HG03175 (cell line): Measurements from ENCODE around the gene KCNJ4.

ENCODE experiments used
- ATAC-seq: cut with Tn5 transposase; IDR thresholded peaks from one replicate; pipeline ENCODE4 v1.9.1; 2021; ENCODE audit warnings: mild to moderate bottlenecking, moderate library complexity; ENCODE audit not compliant: unreplicated experiment

Gene KCNJ4

DNA sequence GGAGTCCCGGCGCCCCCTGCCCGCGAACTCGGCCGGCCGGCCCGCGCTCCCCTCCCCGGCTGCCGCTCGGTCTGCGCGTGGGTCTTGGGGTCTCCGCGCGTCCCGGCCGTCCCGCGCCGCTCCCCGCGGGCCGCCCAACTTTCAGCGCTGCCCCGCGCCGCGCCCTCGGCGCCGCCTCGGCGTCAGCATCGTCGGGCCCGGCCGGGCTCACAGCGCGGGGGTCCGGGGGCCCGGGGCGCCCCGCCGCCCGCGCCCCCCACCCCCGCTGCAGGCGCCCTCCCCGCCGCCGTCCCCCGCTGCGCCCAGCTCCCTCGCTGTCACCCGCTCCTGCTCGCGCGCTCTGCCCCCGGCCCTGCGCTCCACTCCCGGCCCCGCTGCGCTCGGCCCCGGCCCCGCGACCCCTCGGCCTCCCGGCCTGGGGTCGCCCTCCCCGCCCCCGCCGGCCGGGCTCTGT is at the start of gene KCNJ4:
Gene KCNJ4, minus strand, starts transcription at position 124 of the 454 bp plus-strand sequence. CDS start 27,067 bp downstream, outside the sequence.
- ATAC-seq, result no peak

DNA sequence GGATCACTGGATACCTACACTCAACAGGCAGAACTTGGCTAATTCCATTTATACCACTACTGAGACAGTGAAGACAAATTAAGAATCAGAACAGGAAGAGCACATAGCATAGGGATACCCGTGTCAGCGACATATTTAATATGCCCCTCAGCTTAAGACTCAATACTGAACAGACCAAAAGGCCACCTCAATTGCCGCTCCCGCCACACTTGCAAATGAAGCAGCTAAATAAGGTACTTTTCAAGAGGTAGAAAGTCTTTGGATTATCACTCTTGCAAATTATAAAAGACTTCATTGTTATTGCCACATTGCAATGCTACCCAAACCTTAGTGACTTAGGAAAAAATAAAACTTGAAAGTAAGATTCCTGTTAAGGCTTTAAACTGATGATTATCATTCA is 48.0 kb upstream of the KCNJ4 start:
- ATAC-seq, result no peak

DNA sequence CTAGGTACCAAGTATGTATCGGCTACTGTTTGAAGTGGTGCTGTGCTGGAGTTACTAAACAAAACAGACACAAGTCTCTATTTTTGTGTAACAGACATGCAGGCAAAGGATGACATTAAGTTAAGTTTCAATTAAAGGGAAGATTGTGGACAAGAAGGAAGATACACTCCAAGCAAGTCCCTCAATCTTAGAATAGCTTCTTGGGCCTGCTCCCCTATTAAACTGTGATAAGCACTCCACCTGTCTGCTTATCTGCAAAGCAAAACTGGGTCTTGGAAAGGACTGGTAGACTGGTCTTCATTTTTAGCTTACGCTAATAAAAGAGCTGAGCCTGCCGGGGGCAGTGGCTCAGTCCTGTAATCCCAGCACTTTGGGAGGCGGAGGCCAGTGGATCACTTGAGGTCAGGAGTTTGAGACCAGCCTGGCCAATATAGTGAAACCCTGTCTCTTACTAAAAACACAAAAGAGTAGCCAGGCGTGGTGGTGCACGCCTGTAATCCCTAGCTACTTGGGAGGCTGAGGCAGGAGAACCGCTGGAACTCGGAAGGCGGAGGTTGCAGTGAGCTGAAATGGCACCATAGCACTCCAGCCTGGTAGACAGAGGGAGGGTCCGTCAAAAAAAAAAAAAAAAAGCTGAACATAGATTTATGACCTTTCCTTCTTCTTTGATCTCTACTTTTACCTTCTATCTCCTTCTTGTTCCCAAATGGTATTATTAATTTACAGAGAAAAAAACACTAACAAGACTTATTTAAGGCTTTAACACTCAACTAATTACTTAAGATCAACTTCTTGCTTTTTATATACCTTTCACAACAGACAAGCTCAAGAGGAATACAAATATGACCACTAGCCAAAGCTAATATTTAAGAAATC is 47.0 kb upstream of the KCNJ4 start:
- ATAC-seq, result no peak

DNA sequence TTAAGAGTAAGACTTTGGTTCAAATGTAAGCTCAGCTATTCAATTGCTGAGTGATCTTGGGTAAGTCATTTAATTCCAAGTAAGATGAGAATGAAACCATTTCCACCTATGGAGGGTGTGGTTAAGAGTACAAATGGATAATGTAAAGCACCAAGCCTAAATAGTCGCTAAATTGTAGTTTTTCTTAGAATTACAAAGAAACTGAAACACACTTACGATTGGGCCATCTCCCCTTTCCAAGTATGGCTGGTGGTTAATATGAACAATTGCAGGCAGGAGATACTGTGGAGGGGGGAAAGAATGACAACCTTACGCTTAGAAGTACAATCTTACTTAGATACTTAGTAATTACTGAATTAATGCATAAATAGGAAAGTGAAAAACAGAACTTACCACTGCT is 42.9 kb upstream of the KCNJ4 start:
- ATAC-seq, result no peak

DNA sequence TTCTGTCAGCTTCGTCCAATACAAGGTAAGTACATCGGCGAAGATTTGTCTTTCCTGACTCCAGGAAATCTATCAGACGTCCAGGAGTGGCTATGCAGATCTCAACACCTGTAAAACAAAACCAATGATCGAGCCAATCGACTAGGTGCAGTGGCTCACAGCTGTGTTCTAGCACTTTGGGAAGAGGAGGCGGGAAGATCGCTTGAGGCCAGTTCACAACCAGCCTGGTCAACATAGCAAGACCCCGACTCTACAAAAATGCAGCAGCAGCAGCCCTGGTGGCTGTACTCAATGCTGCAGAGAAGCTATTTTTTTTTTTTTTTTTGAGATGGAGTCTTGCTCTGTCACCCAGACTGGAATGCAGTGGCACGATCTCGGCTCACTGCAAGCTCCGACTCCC is 39.9 kb upstream of the KCNJ4 start:
- no peak for ATAC-seq

DNA sequence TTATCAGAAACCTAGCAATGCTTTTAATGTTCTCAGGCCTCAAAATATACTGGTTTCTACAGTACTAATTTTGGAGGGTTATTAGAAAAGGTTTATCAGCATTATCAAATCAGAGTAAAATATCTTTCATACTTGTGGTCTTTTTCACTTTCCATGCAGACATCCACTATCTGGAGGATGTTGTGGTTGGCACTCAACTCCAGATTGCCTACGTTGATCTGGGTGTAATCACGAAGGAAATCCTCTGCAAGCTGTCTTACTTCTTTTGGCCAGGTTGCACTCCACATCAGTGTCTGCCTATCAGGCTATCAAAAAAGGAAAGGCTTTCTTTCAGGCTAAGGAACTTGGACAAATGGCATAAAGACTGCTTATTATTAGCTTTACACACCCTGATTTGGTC is 39.5 kb upstream of the KCNJ4 start:
- no peak for ATAC-seq

DNA sequence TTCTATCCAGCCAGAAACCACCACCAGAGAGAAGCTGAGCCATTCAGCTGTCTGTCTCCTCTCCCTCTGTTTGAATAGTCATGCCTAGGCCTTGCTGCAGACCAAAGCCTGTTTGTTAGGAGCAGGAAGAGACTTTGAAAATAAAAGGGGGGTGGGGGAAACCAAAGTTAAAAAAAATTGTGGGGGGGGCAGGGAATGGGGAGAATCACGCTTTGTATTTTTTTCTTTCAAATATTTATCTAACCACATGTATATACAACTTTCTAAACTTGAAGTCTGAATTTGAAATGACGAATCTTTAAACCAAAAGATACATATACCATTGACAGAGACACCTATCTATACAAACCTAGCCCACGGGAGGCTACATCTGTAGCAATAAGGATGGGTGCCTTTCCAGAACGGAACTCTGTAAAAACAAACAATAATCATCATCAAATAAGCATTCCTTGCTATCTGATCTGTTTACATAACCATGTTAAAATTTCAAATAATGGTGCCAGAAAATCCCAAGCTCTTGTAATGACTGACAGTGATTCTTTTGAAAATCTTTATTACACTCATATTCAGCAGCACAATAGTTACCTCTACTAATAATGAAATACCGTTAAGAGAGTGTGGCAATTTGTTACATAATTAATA is 36.8 kb upstream of the KCNJ4 start:
- ATAC-seq, result no peak

DNA sequence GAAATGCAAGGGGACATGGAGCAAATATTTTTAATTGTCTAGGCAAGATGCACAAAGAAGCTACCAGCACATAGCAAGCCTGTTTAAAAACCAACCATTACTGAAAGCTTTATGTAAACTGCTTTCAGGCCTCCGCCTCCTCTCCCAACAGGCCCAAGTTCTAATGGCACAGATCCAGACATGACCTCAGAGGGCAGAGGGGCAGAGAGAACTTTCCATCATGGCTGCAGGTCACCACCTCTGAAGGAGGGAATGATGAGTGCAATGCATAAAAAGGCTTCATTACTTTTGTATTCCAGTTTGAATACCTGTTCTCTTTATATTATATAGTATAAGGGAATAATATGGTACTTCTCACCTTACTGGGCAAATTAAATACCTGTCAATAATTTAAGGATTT is 35.9 kb upstream of the KCNJ4 start:
- ATAC-seq, result no peak

DNA sequence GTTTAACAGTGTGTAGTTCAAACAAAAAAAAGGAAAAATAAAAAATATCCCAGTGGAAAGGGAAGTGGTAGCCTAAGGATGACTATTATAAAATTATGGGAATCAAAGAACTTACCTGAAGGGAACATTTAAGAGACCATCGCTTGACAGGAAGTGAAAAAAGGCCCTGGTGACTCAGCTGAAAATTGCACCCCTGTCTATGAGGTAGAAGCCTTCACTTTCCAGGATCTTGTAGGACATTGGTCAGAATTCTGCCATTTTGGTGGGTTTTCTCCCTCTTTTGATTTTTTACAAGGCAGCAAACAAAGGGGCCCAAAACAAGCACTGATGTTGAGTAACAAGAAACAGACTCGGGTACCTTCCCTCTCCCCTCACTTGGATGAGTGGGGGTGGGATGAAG is 35.5 kb upstream of the KCNJ4 start:
- ATAC-seq, result no peak

DNA sequence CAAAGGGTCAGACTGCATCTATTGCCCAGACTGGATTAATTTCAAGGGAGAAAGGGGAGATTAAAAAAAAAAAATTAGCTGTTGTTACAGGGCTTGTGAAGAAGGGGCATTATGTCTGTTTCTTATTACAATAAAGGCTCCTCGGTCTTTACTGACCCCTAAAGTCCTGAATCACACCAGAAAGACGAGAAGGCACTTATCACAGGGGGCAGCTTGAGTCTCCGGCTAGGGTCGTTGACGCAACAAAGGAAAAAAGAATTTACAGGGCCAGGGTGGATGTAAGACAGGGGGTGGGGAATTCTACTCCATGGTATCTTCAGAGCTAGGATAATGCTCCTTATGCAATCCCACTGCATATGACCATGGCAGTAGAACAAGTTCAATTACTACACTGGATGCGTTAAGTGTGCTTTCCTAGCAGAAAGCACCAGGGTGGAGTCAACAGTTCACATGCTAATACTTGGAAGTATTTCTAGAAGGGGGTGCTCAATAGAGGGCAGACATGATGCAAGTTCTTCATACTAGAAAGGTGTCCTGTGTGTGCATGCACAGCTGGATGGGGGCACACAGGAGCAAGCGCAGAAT is 34.7 kb upstream of the KCNJ4 start:
- ATAC-seq, result no peak

DNA sequence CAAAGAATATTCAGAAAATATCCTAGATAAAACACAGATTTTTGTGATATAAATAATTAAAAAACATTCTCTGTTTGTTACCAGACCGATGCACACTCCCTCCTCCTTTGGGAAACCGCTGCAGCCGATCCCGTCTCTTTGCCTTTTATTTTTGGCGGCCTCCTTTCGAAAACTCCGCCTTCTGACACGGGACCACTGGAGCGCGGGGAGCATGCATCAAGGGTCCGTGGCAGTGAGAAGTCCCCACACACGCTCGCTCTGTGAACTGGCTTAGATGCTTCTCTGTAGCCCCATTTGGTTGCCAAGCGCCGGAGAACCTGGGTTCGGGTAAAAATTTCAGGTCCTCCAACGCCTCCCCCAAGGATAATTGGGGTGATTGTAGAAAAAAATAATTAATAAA is 34.1 kb upstream of the KCNJ4 start:
- ATAC-seq, result no peak

DNA sequence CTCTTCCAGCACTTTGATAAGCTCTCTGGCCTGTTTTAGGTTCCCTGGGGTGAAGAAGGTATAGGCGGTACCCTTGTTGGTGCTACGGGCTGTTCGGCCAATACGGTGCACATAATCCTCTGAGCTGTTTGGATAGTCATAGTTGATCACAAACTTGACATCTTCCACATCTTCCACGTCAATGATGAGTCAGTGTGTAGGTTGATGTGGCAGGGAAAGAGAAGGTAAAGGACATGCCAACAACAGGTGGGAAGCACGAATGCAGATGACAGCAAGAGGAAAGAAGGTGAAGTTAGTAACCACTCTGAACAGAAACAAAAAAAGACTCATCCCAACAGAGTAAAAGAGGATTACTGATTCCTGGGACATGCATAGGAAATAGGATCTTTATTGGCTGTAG is 32.9 kb upstream of the KCNJ4 start:
- ATAC-seq, result no peak

DNA sequence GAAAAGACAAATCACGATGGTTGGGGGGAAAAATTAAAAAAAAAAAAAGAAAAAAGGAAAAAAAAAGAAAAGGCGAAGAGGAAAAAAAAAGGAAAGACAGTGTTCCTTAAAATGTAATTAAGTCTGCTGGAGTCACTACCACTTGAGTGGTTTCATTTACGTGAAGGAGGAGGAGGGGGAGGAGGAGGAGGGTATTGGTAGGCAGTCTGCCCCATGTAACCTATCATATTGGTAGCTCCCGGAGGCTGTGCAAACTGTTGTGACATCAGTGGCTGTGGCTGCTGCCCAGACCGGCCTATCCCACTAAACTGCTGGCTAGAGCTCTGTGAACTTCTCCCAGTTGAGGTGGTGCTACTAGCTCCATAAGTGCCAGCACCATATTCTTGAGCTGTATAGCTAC is 30.8 kb upstream of the KCNJ4 start:
- no peak for ATAC-seq

DNA sequence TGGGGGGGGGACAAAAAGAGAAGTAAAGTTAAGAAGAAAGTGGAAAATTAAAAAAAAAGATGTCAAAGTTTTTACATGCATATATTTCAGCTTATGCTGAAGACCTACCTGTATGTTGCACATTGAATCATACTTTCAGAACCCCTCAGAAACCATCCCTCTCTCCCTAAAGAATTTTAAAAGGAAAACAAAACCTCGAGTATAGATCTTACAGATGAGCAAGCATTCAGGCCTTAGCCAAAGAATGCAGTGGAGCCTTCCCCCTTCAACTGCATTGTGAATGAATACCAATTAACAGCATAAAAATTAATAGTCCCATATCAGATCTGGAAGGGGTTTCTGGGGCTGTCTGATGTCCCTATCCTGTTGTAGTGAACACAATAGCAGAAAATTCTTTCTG is 29.2 kb upstream of the KCNJ4 start:
- ATAC-seq, result no peak

DNA sequence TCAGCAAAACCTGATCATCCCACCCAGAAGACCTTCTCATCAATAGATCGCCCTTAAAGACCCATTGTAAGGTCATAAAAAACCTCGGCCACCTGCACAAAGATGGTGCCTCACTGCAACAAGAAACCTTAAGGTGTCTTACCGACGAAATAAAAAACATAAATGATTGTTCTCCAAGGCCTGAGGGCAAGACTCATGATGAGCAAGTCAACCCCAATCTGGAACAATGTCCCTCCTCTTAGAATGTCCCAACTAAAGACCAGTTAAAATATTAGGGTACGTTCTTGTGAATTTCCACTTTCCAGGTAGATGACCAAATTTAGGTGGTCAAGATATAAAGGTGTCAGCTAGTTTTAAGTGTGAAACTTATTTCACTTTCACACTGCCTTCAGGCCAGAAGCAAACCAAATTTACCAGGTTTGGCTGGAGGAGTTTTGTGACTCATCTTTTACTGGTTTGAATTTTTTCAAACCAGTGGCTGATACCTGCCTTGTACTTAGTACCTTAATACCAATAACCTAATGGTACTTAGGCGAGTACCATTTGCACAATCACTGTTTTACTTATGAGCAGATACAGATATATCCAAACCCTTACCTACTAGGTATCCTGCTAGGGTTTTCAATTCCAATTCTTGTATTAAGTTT is 27.8 kb upstream of the KCNJ4 start:
- ATAC-seq, result no peak

DNA sequence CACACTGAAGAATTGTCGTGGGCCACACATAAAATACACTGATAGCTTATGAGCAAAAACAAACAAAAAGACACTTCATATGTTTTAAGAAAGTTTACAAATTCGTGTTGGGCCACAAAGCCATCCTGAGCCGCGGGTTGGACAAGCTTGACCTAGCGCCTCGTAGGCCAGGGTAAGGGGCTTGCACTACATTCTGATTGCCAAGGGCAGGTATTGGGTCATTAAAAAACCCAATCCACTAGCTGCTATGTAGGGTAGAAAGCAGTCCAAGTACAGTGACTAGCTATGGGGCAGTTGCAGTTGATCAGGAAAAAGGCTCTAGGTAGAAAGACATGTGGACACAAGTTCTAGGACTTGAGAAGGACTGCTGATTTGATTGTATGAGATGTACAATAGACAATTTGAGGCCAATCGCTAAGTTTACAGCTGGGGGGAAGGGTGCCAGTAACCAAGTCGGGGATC is 26.9 kb upstream of the KCNJ4 start:
- no peak for ATAC-seq

DNA sequence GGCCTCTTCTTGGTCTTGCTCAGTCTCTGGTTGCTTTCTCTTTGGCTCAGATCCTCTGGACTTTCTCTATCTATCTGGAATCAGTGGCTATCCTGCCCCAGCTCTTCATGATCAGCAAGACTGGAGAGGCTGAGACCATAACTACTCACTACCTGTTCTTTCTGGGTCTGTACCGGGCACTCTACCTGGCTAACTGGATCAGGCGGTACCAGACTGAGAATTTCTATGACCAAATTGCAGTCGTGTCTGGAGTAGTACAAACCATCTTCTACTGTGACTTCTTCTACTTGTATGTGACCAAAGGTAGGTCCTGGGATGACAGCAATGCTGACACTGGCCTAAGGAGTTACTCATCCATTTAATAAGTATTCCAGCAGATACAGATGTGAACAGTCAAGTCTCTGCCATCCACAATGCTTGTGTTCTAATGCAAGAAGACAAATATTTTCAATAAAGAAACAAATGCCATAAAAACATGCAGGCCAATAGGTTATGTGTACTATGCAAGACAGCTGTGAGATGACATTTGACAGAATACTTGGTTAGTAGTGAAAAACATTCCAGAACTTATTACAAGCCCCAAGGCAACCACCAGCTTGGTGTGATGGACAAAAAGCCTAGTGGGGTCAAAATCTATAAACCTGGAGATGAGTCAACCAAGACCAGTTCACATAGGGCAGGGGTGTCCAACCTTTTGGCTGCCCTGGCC is 26.3 kb upstream of the KCNJ4 start:
- no peak for ATAC-seq

DNA sequence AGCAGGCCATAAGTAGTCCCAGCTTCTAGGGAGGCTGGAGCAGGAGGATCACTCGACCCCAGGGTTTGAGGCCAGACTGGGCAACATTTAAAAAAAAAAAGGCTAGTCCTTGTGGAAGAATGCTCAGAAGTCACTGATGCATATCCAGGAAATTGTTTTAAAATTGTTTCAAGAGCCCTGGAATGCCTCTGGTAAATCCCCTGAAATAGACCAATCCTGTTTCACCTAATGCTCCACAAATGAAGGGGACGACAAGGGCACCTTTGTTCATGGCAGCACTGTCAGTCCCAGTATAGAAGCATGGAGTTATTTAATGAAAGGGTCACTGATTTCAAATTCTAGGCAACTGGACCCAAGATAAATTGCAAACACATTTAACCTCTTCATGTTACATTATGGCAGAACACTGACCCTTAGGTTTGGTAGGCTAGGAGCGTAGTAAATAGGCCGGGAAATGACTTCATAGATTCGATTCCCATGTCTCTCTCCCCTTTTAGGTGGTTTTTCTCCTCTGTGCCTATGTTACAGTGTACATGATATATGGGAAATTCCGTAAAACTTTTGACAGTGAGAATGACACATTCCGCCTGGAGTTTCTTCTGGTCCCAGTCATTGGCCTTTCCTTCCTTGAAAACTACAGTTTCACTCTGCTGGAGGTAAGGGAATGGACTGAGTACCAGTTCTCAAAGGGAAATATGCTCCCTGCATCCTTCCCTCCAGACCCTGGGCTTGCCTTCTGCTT is 24.3 kb upstream of the KCNJ4 start:
- ATAC-seq, result no peak

DNA sequence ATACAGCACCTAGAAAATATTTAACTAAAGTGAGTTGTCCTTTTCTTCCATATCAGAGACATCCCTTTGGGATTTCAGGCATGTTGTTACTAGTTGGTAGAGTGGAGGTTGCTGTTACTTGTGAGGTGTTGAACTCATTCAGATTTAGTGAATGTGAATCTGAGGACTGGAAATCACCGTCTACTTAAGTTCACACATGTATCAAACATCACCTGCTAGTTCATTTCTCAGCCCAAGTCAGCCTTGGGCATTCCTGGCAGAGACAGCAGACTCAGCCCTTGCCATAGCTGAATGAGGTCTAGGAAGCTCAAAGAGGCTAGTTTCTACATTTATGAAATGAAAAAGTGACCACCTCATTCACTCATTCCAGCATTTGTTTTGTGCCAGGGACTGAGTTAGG is 22.6 kb upstream of the KCNJ4 start:
- ATAC-seq, result no peak

DNA sequence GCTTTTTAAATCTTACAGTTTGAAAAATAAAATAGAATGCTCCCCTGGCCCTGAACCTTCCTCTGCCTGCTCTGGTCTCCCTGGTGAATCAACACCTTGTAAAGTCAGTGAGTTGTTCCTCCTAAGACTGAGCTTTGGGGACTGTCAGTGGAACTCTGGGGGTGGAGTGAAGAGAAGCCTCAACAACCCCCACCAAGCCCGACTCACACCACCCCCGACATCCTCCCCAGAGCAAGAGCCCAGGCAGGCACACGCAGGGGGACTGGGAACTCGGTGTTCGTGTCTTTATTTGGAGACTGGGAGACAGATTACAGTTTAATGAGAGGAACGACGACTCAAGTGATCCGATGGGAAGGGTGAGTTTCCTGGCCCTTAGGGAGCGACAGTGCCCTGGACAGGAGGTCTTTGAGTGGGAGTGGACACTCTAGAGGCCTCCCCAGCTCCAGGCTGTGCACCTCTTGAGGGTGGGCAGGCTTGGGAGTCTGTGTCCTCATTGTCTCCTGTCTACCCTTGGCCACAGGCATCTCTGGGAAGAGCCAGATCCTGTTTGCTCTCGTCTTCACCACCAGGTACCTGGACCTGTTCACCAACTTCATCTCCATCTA is 19.1 kb upstream of the KCNJ4 start:
- no peak for ATAC-seq
